ENCODE results near the gene ZNF665.
"Not testable (repeated sequence)": the region's sequence is repeated elsewhere in the genome, so short reads cannot be mapped to it uniquely, and the experiment has no call there.

The ZNF665 gene

GRCh38 chr19:53192771-53193534, at the start of gene ZNF665:
Gene ZNF665 (minus strand): TSS chr19:53193358. CDS start chr19:53182898, 10,460 bp downstream.
- DNase-seq: peak; percentile 54

GRCh38 chr19:53237114-53237777, 44.1 kb upstream of the ZNF665 start:
- no peak for DNase-seq

- no peak for DNase-seq
These were observed 31.4 kb upstream of the ZNF665 start for GRCh38 chr19:53224606-53225005.

DNA sequence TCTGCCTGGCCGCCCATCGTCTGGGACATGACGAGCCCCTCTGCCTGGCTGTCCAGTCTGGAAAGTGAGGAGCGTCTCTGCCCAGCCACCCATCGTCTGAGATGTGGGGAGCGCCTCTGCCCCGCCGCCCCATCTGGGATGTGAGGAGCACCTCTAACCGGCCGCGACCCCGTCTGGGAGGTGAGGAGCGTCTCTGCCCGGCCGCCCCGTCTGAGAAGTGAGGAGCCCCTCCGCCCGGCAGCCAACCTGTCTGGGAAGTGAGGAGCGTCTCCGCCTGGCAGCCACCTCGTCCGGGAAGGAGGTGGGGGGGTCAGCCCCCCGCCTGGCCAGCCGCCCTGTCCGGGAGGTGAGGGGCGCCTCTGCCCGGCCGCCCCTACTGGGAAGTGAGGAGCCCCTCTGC, 29.6 kb upstream of the ZNF665 start:
- not testable (repeated sequence) for DNase-seq

GRCh38 chr19:53212703-53213320, 19.7 kb upstream of the ZNF665 start:
- DNase-seq: no peak

DNA sequence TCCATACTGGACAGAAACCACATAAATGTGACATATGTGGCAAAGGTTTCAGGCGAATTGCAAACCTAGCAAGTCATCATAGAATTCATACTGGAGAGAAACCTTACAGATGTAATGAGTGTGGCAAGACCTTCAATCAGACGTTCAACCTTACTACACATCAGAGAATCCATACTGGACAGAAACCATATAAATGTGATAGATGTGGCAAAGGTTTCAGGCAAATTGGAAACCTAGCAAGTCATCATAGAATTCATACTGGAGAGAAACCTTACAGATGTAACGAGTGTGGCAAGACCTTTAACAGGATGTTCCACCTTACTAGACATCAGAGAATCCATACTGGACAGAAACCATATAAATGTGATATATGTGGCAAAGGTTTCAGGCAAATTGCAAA, 18.4 kb upstream of the ZNF665 start:
- DNase-seq: not testable (repeated sequence)

DNA sequence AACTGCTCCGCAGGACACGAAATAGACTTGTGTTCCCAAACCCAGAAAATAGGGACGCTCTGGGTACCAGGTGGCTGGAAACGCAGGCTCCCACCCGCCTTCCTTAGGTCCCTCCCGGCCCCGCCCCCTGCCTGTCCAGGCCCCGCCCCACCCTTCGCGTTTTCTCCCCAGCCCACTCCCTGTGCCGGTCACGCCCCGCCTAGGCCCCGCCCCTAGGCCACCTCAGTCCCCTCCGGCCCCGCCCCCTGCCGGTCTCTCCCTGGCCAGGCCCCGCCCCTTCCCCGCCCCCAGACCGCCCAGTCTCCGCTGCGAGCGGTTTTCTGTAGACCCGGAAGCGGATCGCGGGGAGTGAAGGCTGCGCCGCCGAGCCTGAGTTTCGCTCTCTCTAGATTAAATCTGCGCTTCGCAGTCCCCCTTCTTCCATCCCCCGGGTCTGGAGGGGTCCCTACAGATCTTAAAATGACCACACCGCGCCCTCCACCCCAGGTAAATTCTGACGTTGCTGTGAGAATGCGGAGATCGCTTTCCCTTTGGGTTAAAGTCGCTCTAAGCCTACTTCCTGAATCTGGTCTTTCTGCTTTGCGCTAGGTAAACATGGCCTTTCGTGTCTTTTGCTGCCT, 3.7 kb upstream of the ZNF665 start:
- DNase-seq: peak; percentile 70

GRCh38 chr19:53195265-53195903, 2.2 kb upstream of the ZNF665 start:
- DNase-seq: peak; percentile 63

DNA sequence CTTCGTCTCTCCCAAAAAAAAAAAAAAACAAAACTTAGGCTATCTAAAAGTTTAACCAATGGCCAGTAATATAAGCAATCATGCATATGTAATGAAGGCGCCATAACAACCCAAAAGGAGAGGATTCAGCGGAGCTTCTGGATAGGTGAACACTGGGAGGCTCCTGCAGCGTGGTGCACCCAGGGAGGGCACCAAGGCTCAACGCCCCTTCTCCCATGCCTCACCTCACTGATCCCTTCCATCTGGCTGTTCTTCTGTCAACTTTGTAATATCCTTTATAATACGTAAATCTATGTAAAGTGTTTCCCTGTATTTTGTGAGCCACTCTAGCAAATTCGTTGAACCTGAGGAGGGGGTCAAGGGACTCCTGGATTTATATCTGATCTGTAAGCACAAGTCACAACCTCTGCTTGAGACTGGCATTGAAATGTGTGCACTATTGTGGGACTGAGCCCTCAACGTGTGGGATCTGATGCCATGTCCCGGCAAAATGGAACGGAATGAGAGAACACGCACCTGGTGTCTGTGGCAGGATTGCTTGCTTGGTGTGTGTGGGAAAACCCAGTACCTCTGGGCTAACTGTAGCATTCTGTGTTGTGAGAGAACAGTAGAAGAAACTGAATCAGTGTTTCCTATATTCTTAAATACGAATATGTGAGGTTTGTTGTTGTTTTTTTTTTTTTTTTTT, 521 bp upstream of the ZNF665 start:
- no peak for DNase-seq

- no peak for DNase-seq
These were observed 2.9 kb downstream of the ZNF665 start for GRCh38 chr19:53190253-53190652.

GRCh38 chr19:53189691-53190198, 3.4 kb downstream of the ZNF665 start:
- DNase-seq: not testable (repeated sequence)

- DNase-seq: not testable (repeated sequence)
These were observed 7.8 kb downstream of the ZNF665 start for GRCh38 chr19:53185155-53185882.

DNA sequence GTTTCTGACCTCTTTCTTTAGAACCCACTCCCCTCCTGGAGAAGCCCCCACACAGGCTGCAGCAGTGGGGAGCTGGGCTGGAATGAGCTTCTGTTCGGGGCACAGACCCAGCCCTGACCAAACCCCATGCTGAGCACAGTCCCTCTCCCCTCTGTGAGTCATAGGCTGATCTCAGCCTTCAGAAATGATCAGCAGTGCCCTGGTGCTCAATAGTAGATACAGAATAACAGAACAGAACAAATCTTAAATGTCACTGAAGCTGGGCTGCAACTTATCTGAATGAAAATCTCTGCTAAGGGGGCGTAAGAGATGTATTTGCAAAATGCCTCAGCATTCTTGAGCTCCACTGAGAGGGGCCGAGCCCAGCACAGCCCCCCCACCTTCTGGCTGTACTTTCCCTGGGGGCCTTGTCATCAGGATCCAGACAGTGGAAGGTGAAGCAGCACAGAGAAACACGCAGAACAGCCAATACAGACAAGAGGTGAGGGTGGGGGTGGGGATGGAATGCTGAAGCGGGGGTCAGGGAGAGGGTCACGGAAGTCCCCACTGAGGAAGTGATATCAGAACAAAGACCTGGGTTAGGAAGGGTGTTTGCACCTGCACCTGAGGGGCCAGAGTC, 9.9 kb downstream of the ZNF665 start:
- DNase-seq: no peak

DNA sequence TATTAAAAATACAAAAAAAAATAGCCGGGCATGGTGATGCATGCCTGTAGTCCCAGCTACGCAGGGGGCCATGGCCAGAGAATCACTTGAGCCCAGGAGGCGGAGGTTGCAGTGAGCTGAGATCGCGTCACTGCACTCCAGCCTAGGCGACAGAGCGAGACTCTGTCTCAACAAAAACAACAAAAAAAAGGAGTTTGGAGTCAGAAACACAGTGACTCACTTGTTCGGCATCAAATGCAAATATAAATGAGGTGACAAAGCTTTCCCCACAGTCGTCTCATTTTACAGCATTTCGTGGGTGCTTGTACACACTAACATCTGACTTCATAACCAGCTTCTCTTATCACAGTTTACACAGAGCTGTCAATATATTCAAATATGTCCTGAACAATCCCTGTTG, 11.0 kb downstream of the ZNF665 start:
- DNase-seq: no peak

GRCh38 chr19:53177986-53178385, 15.2 kb downstream of the ZNF665 start:
- no peak for DNase-seq

- peak; percentile 48 for DNase-seq
These were observed 20.3 kb downstream of the ZNF665 start for GRCh38 chr19:53172889-53173288.

DNA sequence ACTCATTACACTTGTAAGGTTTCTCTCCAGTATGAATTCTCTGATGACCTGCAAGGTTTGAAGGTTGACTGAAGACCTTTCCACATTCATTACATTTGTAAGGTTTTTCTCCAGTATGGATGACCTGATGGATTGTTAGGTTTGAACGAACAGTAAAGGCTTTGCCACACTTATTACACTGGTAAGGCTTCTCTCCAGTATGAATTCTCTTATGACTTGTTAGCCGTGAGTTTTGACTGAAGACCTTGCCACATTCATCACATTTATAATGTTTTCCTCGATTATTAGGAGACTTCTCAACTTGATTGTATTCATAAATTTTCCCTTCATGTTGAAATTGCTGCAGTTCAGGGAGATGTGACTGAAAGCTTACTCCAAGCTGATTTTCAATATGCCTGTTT, 27.5 kb downstream of the ZNF665 start:
- no peak for DNase-seq

- DNase-seq: no peak
These were observed 32.0 kb downstream of the ZNF665 start for GRCh38 chr19:53161123-53161522.

- no peak for DNase-seq
These were observed 32.8 kb downstream of the ZNF665 start for GRCh38 chr19:53160350-53160749.

DNA sequence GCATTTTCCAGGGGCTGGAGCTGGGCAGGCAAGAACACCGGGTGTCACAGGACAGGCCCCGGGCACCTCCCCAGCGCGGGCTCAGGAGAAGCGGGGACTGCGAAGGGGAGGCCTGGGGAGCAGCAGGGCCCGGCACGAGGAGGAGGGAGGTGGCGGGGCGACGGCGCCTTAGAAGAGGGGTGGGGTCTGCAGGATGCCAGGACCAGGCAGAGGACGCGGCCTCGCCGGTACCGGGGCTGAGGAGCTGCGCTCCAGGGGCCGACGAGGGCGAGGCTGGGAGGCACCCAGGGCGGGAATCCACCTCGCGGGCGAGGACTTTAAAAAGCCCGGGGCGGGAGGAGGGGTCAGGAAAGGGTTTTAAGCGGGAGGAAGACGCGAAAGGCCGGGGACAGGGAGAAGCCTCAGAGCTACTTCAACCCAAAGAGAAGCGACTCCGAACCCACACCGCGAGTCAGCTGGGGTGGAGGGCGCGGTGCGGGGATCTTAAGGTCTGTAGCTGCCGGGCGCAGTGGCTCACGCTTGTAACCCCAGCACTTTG, 35.0 kb downstream of the ZNF665 start:
- no peak for DNase-seq

GRCh38 chr19:53157626-53158025, 35.5 kb downstream of the ZNF665 start:
- no peak for DNase-seq
